Liver (tissue), 9 donors: ENCODE measurements around the gene NLGN1. TPM values are rescaled to one million over a fixed set of nuclear protein-coding genes. Genes with fewer than 3 reads are reported as not detected.

Source experiments
- DNase-seq: peaks from one replicate; pipeline ENCODE4 v3.0.0-alpha.2; 2017; ENCODE audit warnings: low spot score
- H3K27ac ChIP-seq, 2 donors: one replicate each; pipeline ENCODE4 v1.7.0; 2013; ENCODE audit warnings: inconsistent platforms in 2 of 2, low read length in 2 of 2, control low read depth in 1 of 2, low read depth in 1 of 2, mild to moderate bottlenecking in 1 of 2
- H3K27me3 ChIP-seq, 4 donors: one replicate each; pipeline versions ENCODE4 v1.6.1 to v1.7.0; 2013; ENCODE audit warnings: low read length in 3 of 4, inconsistent platforms in 1 of 4, mild to moderate bottlenecking in 1 of 4, moderate library complexity in 1 of 4; ENCODE audit not compliant: control insufficient read depth in 4 of 4, insufficient read depth in 4 of 4
- H3K36me3 ChIP-seq, 4 donors: one replicate each; pipeline versions ENCODE4 v1.6.1 to v1.7.0; 2013; ENCODE audit warnings: low read length in 3 of 4, mild to moderate bottlenecking in 3 of 4, low read depth in 1 of 4, moderate library complexity in 1 of 4; ENCODE audit not compliant: control insufficient read depth in 4 of 4, insufficient read depth in 3 of 4
- H3K4me1 ChIP-seq, 4 donors: one replicate each; pipeline versions ENCODE4 v1.6.1 to v1.7.0; 2013; ENCODE audit warnings: low read length in 3 of 4, mild to moderate bottlenecking in 3 of 4, moderate library complexity in 1 of 4; ENCODE audit not compliant: control insufficient read depth in 4 of 4, insufficient read depth in 4 of 4
- H3K4me3 ChIP-seq, 3 donors: one replicate each; pipeline versions ENCODE4 v1.6.1 to v1.7.0; 2013; ENCODE audit warnings: low read length in 3 of 3, control low read depth in 1 of 3, low read depth in 1 of 3, mild to moderate bottlenecking in 1 of 3
- H3K9ac ChIP-seq, 2 donors: one replicate each; pipeline ENCODE4 v1.7.0; 2013; ENCODE audit warnings: low read length in 2 of 2, mild to moderate bottlenecking in 2 of 2, moderate library complexity in 2 of 2, control low read depth in 1 of 2, low read depth in 1 of 2
- H3K9me3 ChIP-seq, 4 donors: one replicate each; pipeline versions ENCODE4 v1.6.1 to v1.7.0; 2013; ENCODE audit warnings: low read length in 3 of 4; ENCODE audit not compliant: control insufficient read depth in 4 of 4
- EGR1 ChIP-seq, 2 donors: IDR thresholded peaks; 2 replicates each; pipeline ENCODE4 v1.6.1; 2016 to 2018; ENCODE audit warnings: antibody characterized with exemption in 2 of 2, low read depth in 2 of 2
- FOXA1 ChIP-seq: IDR thresholded peaks from 2 replicates; pipeline ENCODE4 v1.6.1; 2016; ENCODE audit warnings: antibody characterized with exemption
- FOXA2 ChIP-seq: IDR thresholded peaks from 2 replicates; pipeline ENCODE4 v1.6.1; 2016; ENCODE audit warnings: antibody characterized with exemption
- GABPA ChIP-seq, 2 donors: IDR thresholded peaks in 1 of 2; conservative IDR thresholded peaks in 1 of 2; 2 replicates each; pipeline ENCODE4 v1.6.1; 2016; ENCODE audit warnings: antibody characterized with exemption in 2 of 2, mild to moderate bottlenecking in 1 of 2, moderate library complexity in 1 of 2
- HNF4A ChIP-seq, 2 donors: conservative IDR thresholded peaks; 2 replicates each; pipeline ENCODE4 v1.6.1; 2016; ENCODE audit warnings: antibody characterized with exemption in 2 of 2, mild to moderate bottlenecking in 2 of 2
- HNF4G ChIP-seq: IDR thresholded peaks from 2 replicates; pipeline ENCODE4 v1.6.1; 2016; ENCODE audit warnings: antibody characterized with exemption
- JUND ChIP-seq, 2 donors: IDR thresholded peaks; 2 replicates each; pipeline ENCODE4 v1.6.1; 2016; ENCODE audit warnings: antibody characterized with exemption in 2 of 2
- NR2F2 ChIP-seq: IDR thresholded peaks from 2 replicates; pipeline ENCODE4 v1.6.1; 2016; ENCODE audit warnings: antibody characterized with exemption
- RAD21 ChIP-seq, 2 donors: IDR thresholded peaks; 2 replicates each; pipeline ENCODE4 v1.6.1; 2016; ENCODE audit warnings: antibody characterized with exemption in 2 of 2, mild to moderate bottlenecking in 2 of 2
- RXRA ChIP-seq, 2 donors: IDR thresholded peaks; 2 replicates each; pipeline ENCODE4 v1.6.1; 2017 to 2018; ENCODE audit warnings: antibody characterized with exemption in 2 of 2, mild to moderate bottlenecking in 1 of 2
- SP1 ChIP-seq: IDR thresholded peaks from 2 replicates; pipeline ENCODE4 v1.6.1; 2018; ENCODE audit warnings: antibody characterized with exemption, mild to moderate bottlenecking
- YY1 ChIP-seq: IDR thresholded peaks from 2 replicates; pipeline ENCODE4 v1.6.1; 2016; ENCODE audit warnings: antibody characterized with exemption, mild to moderate bottlenecking
- WGBS: extraction: QIAGEN DNeasy Blood & Tissue Kit; methylation state at CpG from one replicate; pipeline ENCODE4 v1.1.7; 2013; 5-methylcytosine and 5-hydroxymethylcytosine counted together
- polyA plus RNA-seq, 2 donors: library from polyadenylated mRNA; stranded (reverse) in 1 of 2; unstranded in 1 of 2; fragments of 200-250 nt in 1 of 2; fragments of >200 nt in 1 of 2; fragmentation: Nextera tagmentation in 1 of 2; extraction: Ambion mirVana in 1 of 2; gene quantifications; one replicate each; pipeline versions ENCODE4 v1.2.1 to v1.2.3, GENCODE V29; 2013 to 2015
- total RNA-seq, 2 donors: library from RNA; depleted of rRNA; stranded (reverse); fragments of >200 nt; gene quantifications; one replicate each; pipeline ENCODE4 v1.2.3, GENCODE V29; 2014
- TF ChIP-seq, protein P1 (sequence below): IDR thresholded peaks from 2 replicates; pipeline ENCODE4 v1.6.1; 2016; ENCODE audit warnings: antibody characterized with exemption
- TF ChIP-seq, protein P2 (sequence below): IDR thresholded peaks from 2 replicates; pipeline ENCODE4 v1.6.1; 2016; ENCODE audit warnings: antibody characterized with exemption
- TF ChIP-seq, protein P3 (sequence below): IDR thresholded peaks from 2 replicates; pipeline ENCODE4 v1.6.1; 2016; ENCODE audit warnings: antibody characterized with exemption
- TF ChIP-seq, protein P4 (sequence below): IDR thresholded peaks from 2 replicates; pipeline ENCODE4 v1.6.1; 2016; ENCODE audit warnings: antibody characterized with exemption, mild to moderate bottlenecking
- TF ChIP-seq, protein P5 (sequence below): fragments of 150-350 bp; IDR thresholded peaks from 2 replicates; pipeline ENCODE4 v1.5.1; 2017; ENCODE audit warnings: improper control_type of control experiment, low read depth, low read length; ENCODE audit not compliant: missing input control
- donor health status: healthy.
- donor health status: healthy.
- donor health status: healthy.
- donor health status: healthy.
- donor health status: healthy.

Gene NLGN1
- total and polyA plus RNA-seq, 4 donors: 0.02 to 0.67 (median 0.37) TPM; not detected in 1

DNA sequence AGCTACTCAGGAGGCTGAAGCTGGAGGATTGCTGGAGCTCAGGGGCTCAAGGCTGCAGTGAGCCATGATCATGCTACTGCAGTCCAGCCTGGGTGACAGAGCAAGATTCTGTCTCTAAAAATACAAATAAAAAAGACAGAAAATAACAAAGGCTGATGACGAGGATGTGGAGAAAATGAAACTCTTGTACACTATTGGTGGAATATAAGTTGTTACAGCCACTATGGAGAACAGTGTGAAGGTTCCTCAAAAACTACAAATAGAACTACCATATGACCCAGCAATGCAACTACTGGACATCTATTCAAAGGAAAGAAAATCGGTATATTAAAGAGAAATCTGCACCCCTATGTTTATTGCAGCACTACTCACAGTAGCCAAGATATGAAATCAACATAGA lies 934.8 kb downstream of the NLGN1 start:
- TF ChIP-seq, protein P1, sequence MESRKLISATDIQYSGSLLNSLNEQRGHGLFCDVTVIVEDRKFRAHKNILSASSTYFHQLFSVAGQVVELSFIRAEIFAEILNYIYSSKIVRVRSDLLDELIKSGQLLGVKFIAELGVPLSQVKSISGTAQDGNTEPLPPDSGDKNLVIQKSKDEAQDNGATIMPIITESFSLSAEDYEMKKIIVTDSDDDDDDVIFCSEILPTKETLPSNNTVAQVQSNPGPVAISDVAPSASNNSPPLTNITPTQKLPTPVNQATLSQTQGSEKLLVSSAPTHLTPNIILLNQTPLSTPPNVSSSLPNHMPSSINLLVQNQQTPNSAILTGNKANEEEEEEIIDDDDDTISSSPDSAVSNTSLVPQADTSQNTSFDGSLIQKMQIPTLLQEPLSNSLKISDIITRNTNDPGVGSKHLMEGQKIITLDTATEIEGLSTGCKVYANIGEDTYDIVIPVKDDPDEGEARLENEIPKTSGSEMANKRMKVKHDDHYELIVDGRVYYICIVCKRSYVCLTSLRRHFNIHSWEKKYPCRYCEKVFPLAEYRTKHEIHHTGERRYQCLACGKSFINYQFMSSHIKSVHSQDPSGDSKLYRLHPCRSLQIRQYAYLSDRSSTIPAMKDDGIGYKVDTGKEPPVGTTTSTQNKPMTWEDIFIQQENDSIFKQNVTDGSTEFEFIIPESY: no peak
- no peak for TF ChIP-seq EGR1 (IDR thresholded peaks at IDR 0.05; ENCODE audit: low read depth in 2 of 2)
- no peak for TF ChIP-seq NR2F2
- TF ChIP-seq RXRA (IDR thresholded peaks at IDR 0.05): no peak
- TF ChIP-seq, protein P2, sequence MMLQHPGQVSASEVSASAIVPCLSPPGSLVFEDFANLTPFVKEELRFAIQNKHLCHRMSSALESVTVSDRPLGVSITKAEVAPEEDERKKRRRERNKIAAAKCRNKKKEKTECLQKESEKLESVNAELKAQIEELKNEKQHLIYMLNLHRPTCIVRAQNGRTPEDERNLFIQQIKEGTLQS: no peak
- no peak for TF ChIP-seq FOXA1
- TF ChIP-seq, protein P3, sequence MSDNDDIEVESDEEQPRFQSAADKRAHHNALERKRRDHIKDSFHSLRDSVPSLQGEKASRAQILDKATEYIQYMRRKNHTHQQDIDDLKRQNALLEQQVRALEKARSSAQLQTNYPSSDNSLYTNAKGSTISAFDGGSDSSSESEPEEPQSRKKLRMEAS: no peak
- TF ChIP-seq HNF4A (conservative IDR thresholded peaks at IDR 0.05): no peak
- TF ChIP-seq SP1: no peak
- no peak for TF ChIP-seq JUND (IDR thresholded peaks at IDR 0.05)
- TF ChIP-seq GABPA (IDR thresholded peaks at IDR 0.05 in 1 of 2, conservative IDR thresholded peaks at IDR 0.05 in 1 of 2): no peak
- no peak for TF ChIP-seq RAD21 (IDR thresholded peaks at IDR 0.05)
- no peak for TF ChIP-seq HNF4G
- TF ChIP-seq, protein P4, sequence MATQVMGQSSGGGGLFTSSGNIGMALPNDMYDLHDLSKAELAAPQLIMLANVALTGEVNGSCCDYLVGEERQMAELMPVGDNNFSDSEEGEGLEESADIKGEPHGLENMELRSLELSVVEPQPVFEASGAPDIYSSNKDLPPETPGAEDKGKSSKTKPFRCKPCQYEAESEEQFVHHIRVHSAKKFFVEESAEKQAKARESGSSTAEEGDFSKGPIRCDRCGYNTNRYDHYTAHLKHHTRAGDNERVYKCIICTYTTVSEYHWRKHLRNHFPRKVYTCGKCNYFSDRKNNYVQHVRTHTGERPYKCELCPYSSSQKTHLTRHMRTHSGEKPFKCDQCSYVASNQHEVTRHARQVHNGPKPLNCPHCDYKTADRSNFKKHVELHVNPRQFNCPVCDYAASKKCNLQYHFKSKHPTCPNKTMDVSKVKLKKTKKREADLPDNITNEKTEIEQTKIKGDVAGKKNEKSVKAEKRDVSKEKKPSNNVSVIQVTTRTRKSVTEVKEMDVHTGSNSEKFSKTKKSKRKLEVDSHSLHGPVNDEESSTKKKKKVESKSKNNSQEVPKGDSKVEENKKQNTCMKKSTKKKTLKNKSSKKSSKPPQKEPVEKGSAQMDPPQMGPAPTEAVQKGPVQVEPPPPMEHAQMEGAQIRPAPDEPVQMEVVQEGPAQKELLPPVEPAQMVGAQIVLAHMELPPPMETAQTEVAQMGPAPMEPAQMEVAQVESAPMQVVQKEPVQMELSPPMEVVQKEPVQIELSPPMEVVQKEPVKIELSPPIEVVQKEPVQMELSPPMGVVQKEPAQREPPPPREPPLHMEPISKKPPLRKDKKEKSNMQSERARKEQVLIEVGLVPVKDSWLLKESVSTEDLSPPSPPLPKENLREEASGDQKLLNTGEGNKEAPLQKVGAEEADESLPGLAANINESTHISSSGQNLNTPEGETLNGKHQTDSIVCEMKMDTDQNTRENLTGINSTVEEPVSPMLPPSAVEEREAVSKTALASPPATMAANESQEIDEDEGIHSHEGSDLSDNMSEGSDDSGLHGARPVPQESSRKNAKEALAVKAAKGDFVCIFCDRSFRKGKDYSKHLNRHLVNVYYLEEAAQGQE: no peak
- TF ChIP-seq FOXA2: no peak
- TF ChIP-seq, protein P5, sequence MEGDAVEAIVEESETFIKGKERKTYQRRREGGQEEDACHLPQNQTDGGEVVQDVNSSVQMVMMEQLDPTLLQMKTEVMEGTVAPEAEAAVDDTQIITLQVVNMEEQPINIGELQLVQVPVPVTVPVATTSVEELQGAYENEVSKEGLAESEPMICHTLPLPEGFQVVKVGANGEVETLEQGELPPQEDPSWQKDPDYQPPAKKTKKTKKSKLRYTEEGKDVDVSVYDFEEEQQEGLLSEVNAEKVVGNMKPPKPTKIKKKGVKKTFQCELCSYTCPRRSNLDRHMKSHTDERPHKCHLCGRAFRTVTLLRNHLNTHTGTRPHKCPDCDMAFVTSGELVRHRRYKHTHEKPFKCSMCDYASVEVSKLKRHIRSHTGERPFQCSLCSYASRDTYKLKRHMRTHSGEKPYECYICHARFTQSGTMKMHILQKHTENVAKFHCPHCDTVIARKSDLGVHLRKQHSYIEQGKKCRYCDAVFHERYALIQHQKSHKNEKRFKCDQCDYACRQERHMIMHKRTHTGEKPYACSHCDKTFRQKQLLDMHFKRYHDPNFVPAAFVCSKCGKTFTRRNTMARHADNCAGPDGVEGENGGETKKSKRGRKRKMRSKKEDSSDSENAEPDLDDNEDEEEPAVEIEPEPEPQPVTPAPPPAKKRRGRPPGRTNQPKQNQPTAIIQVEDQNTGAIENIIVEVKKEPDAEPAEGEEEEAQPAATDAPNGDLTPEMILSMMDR: no peak
- no peak for TF ChIP-seq YY1
- Histone ChIP-seq H3K4me3 (no peak overlapping the region), H3K4me1 (no peaks in the 10 kb centered on the region), H3K27ac (no peak overlapping the region), H3K9me3 (no peaks in the 10 kb centered on the region), H3K36me3 (no peaks in the 10 kb centered on the region), H3K9ac (no peak overlapping the region), H3K27me3 (peaks cover 0 to 3% (median 0%) of the 10 kb centered on the region in 4 donors)
- DNase-seq: no peak
- 52% methylated on average over 2 of the region's 2 CpGs for WGBS

DNA sequence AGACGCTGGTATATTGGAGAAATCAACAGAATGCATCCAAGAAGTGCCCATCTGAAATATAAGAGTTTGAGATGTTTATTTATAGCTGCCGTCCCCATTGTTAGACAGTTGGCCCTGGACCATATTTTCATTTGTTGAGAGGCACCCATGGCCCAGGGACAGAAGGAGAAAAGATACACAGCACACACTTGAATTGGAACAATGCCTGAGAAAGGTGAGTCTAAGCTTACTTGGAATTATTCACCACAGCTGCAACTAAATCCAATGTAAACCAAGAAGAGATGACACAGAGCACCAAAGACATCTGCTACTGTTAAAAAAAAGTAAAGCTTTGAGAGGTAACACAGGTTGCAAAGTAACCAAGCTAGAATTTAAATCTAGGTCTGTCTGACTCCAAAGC lies 936.1 kb downstream of the NLGN1 start:
- TF ChIP-seq, protein P2: no peak
- TF ChIP-seq YY1 (no peak), FOXA1 (no peak), GABPA (IDR thresholded peaks at IDR 0.05 in 1 of 2, conservative IDR thresholded peaks at IDR 0.05 in 1 of 2) (no peak), SP1 (no peak), HNF4A (conservative IDR thresholded peaks at IDR 0.05) (no peak)
- TF ChIP-seq, protein P1: no peak
- TF ChIP-seq, protein P3: no peak
- TF ChIP-seq, protein P4: no peak
- Histone ChIP-seq H3K36me3 (no peaks in the 10 kb centered on the region), H3K27me3 (no peaks in the 10 kb centered on the region), H3K27ac (no peak overlapping the region), H3K4me1 (no peaks in the 10 kb centered on the region), H3K9me3 (no peaks in the 10 kb centered on the region), H3K4me3 (no peak overlapping the region), H3K9ac (no peak overlapping the region)
- DNase-seq: no peak
- 74% methylated on average over 2 of the region's 2 CpGs for WGBS
